Measurements from ENCODE around the gene XPOT.

DNA sequence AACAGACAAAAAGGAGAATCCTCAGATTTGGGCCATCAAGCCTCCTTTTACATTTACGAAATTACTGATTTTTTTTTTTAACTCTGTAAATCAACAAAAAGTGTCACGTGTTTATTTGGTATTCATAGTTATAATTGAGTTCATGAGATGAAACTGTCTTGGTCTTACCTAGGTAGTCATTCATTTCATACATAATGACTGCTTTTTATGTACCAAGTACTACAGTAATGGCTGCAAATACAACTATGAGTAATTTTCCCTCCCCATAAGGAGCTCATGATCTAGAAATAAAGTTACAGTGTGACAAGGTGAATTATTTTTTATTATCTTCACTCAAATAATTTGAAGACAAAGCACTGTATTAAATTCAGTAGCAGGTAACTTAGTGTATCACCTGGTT lies 41.3 kb downstream of the XPOT start:
- TF ChIP-seq, protein P1, sequence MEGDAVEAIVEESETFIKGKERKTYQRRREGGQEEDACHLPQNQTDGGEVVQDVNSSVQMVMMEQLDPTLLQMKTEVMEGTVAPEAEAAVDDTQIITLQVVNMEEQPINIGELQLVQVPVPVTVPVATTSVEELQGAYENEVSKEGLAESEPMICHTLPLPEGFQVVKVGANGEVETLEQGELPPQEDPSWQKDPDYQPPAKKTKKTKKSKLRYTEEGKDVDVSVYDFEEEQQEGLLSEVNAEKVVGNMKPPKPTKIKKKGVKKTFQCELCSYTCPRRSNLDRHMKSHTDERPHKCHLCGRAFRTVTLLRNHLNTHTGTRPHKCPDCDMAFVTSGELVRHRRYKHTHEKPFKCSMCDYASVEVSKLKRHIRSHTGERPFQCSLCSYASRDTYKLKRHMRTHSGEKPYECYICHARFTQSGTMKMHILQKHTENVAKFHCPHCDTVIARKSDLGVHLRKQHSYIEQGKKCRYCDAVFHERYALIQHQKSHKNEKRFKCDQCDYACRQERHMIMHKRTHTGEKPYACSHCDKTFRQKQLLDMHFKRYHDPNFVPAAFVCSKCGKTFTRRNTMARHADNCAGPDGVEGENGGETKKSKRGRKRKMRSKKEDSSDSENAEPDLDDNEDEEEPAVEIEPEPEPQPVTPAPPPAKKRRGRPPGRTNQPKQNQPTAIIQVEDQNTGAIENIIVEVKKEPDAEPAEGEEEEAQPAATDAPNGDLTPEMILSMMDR (IDR thresholded peaks at IDR 0.05) = no peak
- no peak for TF ChIP-seq EZH2phosphoT487 (IDR thresholded peaks at IDR 0.05)

All from neural progenitor cell (in vitro differentiated cells).